NCI-H1105 (cell line): Measurements from ENCODE around the gene SPAG9.

ENCODE experiments used
- DNase-seq: peaks from one replicate; lab custom pipeline; 2025; lab: John Stamatoyannopoulos, UW

Gene SPAG9

DNA sequence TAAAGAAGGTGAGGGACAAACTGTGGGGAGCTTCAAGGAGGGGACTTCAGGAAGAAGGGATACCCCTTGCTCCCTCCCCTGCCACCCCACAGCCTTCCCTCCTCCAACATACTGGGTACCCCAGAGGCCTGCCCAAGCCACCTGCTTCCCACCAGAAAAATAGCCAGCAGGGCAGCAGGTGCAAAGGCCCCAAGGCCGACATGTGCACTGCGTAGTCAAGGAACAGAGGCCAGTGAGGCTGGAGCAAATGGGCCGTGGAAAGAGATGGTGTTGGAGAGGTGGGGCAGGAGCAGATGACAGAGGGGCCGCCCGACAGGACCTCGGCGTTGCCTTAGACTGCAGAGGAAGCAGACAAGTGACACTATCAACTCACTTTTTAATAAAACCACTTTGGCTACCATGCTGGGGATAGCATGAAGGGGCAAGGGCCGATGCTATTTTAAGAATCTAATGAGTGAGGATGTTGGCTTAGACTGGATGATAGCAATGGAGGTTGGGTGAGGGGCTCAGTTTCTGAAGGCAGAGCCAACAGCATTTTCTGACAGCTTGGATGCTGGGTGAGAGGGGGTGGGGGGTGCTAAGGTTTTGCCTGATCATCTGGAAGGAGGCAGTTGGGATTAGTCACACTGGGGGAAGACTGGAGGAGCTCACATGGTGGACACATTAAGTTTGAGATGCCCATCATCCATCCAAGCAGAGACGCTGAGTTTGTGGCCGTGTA lies 181.7 kb downstream of the SPAG9 start:
- DNase-seq = no peak

DNA sequence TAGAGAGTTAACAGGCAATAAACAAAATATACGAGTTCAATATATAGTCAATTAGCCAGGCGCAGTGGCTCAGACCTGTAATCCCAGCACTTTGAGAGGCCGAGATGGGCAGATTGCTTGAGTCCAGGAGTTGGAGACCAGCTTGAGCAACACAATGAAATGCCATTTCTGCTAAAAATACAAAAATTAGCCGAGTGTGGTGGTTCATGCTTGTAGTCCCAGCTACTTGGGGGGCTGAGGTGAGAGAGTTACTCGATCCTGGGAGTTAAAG lies 184.7 kb downstream of the SPAG9 start:
- no peak for DNase-seq

DNA sequence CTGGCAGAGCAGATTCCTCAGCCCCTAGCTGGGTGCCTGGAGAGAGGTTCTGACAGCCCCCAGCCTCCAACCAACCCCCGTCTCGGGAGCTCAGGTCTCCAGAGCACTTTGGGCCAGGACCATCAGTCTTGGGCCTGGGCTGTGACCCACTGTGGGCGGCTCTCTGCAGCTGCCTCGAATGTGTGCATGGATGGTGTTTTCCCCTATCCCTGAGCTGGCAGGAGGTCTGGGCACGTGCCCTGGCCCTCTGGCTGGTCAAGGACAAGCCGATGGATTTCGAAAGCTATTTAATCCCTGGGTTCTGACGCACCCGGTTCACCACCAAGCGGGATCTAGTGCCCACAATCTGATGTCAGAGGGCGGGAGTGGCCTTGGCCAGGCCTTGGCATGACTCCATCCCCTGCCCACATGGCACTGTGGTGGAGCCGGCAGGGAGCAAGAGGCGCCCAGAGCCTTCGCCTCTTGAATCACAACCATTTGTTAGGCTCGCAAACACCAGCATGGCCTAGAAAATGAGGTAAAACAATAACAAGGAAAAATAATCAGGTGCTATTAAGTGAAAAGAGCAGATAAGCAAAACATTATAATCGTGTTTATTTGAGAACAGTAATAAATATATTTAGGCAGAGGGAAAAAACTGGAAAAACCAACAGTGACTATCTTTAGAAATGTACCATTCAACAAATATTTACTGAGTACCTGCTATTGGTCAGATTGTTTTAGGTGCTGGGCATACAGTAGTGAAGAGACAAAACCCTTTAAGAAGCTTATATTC lies 185.3 kb downstream of the SPAG9 start:
- DNase-seq = no peak

DNA sequence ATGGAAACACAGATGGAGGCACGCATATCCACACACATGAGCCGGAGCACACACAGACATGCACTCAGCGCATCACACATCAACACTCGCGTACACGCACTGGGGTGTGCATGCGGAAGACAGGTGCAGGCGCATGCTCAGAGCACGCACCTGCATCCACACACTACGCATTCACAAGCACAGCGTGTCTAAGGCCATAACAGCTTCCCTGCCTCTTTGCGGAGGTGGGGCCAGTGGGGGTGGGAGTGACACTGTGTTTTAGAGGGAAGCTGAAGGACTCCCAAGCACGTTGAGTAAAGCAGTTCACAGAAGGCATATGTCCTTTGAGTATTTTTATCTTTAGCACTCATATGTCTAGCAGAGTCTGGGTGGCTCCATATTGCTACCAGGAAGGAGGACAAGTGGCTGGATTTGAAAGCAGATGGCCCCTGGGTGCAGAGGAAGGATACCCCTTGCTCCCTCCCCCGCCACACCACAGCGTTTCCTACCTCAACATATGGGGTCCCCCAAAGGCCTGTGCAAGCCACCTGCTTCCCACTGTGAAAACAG lies 185.9 kb downstream of the SPAG9 start:
- no peak for DNase-seq

DNA sequence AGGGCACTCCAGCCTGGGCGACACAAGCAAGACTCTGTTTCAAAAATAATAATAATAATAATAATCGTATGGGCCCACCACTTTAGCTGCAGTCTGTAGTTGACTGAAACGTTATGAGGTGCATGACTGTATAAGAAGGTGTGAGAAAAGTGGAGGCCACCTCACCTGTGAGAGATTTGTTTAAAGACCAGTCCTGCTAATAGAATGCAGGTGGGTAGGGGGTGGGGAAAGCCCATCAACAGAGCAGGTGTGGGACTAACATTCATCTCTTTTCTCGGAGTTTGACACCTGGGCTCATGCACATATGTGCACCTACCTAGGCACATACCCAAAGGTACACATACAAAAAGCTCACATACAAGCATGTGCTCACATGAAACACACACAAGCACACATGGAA lies 186.5 kb downstream of the SPAG9 start:
- no peak for DNase-seq

DNA sequence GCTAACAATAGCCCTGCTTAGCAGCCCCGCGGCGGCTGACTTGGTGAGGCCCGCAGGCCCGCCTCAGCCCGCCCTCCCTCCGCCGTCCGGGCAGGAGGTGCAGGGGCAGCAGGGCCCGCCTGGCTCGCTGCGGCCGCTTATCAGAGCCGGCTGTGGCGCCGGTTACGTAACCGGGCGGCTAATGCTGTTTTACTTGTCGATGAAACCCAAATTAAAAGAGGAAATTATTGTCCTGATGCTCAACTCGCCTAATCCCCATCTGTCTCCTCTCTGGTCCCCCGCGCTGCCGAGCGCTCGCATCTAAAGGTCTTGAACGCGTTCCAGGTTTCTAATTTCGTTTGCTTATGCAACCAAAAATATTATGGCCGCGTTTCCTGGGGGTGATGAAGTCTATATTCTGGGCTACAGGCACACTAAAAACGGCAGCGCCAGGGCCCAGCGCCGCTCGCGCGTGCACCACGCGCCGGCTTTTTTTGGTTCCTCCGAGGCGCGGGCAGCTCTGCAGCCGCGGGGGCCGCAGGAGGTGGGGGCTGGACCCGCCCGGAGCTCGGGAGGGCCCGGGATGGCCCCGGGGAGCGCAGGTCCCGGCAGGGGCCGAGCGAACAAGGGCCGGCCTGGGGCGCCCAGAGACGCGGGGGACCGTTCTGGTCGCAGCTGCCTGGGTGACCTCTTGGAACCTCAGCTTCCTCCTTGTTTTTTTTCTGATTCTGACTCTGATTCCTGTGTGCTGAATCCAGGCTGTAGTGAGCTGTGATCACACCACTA lies 189.3 kb downstream of the SPAG9 start:
- DNase-seq = peak; percentile 61

DNA sequence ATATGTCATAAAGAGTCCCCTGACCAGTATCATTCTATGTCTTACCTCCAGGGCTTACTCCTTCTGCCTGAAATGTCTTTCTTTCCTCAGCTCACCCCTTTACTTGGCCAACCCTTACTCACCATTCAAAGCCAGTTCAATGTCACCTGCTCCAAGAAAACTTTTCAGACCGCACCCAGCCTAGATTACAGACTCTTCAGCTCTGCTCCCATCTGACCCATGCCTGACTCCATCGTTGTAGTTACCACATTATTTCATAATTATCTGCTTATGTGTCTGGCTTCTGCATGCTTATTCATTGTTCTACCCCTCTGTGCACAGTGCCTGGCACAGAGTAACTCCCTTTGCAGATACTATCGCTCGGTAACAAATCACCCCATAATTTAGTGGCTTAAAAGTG lies 192.0 kb downstream of the SPAG9 start:
- no peak for DNase-seq

DNA sequence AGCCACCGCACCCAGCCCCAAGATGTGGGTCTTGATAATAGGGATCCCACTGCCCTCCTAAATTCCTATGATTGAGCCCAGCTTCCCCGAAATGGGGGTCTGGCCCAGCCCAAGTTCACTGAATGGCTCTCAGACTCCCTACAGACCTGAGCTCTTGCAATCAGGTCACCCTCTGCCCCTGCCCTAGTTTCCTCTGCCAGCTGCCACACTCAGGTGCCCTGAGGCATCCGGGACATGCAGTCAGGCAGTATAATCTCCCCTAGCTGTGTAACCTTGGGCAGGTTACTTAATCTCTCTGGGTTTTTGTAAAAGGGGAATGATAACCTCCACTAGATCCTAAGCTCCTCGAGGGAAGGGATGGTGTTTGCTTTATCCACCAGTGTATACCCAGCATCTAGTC lies 193.4 kb downstream of the SPAG9 start:
- DNase-seq = no peak

DNA sequence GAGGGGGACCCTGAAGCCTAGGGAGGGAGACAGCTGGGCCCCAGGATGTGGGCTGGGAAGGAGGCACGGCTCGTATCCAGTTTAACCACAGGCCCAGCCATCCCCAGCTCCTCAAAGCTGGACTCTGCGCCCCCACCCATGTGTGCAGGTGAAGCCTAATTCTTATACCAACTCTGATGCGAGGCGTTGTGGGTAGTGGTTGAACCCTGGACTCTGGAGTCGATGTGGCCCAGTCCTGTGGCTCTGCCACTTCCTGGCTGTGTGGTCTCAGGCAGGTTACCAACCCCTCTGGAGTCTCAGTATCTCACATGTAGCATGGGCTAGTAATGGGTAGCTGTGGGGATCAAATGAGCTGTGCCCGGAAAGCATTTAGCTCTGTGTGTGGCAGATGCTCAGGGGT lies 194.1 kb downstream of the SPAG9 start:
- DNase-seq = no peak

DNA sequence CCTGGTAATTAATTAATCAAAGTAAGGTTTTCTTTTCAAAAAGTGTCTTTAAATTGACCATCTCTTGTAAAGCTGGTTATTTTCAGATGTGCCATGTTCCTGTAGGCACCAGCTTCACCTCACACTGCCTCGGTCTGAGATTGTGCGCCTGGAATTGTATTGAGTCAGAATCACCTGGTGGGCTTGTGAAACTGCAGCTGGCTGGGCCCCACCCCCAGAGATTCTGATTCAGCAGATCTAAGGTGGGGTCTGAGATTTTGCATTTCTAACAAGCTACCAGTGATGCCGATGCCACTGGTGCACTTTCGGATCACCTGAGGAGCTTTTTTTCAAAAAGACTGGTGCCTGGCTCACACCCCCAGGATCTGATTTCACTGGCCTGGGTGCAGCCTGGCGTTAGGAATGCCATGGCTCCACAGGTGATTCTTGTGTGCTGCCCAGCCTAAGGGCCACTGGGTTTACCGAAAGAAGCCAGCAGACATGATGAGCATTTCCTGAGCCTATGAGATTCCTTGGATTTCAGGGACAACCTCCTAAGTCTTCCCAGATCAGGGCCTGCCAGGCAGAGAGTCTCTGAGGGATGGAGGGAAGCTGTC lies 195.3 kb downstream of the SPAG9 start:
- DNase-seq = no peak

DNA sequence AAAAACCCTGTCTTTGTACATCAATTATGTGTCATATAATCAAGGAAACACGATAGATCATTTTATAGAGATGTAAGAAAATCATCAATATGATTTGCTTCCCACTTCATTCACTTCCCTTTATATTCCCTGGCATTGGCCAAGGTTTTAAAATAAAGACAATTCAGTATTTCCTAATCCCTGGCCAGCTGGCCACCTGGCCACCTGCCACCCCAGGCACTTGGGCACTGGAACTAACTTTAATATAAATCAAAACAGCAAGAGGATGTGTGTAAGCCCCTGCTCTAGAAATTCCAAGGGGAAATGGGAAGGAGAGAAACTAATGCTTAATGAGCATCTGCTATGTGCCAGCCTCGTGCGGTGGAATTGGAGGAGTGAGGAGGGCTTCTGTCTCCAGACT lies 195.9 kb downstream of the SPAG9 start:
- DNase-seq = no peak

DNA sequence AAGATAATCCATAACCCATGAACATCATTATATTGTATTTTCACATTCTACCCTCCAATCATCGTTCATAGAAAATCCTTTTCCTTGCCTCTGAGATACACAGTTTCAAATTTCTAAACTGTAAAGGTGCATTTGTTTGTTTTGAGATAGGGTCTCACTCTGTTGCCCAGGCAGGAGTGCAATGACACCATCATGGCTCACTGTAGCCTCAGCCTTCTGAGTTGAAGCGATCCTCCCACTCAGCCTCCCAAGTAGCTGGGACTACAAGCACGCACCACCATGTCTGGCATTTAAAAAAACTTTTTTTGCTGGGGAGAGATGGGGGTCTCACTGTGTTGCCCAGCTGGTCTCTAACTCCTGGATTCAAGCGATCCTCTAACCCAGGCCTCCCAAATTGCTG lies 196.4 kb downstream of the SPAG9 start:
- DNase-seq = no peak

DNA sequence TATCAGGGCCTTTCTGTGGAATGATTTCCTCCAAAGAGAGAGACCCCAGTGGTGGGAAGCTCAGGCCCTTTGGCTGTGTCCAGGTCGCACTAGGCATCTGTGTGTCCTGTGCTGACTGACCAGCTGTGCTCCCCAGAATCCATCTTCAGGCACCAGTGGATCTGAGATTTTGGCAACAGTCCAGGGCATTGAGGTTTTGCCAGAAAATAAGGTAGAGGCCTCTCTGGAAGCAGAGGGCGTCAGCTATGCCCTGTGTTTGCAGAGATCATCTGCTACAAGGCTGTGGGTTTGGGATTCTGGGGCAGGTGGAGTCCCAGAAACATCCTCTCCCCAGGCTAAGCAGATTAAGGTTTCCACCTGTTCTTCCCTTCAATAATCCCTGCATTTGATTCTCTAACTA lies 197.1 kb downstream of the SPAG9 start:
- DNase-seq = peak; percentile 17

DNA sequence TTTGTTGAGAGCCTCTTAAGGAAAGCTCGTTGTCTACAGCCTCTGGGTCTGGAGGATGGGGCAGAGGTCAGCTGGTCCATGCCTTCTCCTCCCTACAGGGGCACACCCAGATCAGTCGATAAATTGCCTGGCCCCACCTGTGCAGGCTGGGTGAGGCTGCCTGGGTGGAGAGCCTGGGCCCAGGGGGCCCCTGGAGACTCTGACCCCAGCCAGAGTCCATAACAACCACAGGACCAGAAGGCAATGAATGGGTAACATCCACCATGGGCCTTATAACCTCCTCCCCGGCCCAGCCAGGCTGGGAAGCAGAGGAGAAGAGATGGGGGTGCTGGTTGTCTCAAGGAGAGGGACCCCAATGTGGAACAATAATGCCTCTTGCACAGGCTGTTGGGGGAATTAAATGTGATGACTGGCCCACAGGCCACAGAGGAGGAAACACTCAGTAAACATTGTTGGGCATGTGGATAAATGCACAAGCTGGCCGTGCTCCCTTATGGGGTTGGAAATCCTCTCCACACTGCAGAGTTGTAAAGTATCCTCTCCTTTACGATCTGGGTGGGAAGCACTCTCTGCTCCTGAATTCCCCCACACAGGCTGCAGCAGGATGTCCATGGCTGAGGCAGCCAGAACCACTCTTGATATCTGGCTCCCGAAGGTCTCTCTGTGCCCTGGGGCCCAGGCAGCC lies 197.8 kb downstream of the SPAG9 start:
- no peak for DNase-seq

DNA sequence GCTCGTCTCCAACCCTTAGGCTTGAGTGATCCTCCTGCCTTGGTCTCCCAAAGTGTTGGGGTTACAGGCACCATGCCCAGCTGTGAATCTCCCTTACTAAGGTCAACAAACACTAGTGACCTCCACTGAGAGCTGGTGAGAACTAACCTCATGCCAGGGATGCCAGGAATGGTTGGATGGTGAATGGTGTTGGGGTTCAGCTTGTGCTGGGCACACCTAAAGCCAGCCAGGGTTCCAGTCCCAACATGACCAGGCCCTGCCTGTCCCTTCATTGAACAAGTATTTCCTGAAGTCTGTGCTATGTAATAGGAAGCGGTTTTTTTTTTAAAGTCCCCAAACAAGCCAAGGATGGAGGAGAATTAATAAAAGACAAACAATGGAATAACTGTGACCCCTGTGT lies 198.6 kb downstream of the SPAG9 start:
- DNase-seq = no peak

DNA sequence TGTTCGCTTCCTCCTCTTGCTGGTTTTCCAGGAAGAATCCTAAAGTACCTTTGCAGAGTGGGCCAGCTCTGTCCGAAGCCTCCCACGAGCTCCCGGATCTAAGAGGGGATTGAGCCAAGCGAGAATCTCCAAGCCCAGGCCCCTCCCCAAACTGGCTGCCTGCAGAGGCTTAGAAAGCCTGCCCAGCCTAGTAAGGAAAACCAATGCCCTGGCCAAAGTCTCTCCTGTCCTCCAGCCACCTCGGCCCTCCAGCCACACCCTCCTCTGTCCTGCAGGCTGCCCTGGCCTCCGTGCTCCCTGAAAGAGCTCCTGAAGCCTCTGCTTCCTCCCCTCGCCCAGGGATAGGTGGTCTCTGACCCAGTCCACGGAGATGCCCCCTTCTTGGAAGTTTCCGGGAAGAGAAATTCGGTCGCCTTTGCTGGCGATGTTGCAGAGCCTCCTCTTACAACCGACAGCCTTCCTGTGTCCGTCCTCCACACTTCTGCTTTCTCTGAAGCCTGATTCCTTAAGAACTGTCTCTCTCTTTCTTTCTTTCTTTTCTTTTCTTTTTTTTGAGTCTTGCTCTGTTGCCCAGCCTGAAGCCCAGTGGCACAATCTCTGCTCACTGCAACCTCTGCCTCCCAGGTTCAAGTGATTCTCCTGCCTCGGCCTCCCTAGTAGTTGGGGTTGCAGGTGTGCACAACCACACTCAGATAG lies 199.6 kb downstream of the SPAG9 start:
- no peak for DNase-seq

DNA sequence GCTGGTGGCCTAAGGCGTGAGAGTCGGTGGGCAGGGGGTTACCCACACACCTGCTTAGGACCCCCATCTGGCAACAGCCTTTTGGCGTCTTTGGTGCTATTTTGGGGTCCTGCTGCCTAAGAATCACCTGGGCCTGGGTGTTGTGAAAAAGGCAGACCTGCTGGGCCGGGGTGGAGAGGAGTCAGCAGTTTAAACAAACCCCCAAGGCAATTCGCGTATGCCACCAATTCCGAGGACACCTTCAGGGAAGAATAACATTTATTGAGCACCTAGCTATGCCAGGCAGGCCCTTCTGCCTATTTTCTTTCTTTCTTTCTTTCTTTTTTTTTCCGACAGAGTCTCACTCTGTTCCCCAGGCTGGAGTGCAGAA lies 200.6 kb downstream of the SPAG9 start:
- DNase-seq = no peak

DNA sequence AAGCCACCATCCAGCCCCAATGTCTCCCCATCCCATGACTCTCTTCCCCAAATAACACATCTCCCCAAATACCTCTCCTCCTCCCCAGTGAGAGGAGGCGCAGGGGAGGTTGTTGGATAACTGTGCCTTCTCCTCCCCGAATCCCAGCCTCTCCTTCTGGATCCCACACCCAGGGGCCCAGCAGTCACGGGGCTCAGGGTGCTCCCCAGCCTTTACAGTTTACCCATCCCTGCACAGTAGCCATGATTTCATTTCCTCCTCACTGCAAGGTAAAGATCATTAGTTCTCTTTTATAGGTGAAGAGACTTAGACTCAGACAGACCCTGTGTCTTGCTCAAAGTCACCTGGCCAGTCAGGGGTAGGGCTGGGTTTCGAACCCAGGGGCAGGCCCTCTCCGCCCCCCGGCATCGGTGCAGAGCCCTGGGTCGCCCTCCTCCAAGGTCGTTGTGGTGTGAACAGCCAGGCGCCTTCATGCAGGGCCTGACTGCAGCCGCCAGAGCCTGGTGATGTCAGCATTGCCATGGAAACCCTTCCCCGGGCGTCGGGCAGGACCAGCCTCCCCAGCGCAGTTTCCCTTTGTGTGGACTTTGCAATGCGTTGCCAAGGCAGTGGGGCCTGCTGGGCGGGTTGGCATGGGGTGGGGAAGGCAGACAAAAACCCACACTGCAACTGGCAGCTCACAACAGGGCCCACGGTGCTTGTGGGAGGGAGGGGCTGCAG lies 201.2 kb downstream of the SPAG9 start:
- peak; percentile 92 for DNase-seq

DNA sequence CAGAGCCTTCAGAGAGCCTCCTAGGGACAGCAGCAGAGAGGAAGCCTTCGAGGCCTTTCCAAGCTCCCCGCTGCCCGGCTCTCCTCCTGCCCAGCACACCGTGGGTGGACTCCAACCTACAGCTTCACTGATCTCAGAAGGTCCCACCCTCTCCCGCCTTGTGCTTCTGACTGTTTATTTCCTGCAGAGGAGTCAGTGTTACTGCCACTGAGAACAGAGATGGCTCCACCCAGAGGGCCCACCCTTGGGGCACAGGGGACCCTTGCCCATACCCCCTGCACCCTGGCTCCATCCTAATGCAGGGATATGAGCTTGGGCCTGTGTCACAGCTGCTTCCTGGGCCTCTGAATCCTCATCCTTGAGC lies 201.8 kb downstream of the SPAG9 start:
- no peak for DNase-seq

DNA sequence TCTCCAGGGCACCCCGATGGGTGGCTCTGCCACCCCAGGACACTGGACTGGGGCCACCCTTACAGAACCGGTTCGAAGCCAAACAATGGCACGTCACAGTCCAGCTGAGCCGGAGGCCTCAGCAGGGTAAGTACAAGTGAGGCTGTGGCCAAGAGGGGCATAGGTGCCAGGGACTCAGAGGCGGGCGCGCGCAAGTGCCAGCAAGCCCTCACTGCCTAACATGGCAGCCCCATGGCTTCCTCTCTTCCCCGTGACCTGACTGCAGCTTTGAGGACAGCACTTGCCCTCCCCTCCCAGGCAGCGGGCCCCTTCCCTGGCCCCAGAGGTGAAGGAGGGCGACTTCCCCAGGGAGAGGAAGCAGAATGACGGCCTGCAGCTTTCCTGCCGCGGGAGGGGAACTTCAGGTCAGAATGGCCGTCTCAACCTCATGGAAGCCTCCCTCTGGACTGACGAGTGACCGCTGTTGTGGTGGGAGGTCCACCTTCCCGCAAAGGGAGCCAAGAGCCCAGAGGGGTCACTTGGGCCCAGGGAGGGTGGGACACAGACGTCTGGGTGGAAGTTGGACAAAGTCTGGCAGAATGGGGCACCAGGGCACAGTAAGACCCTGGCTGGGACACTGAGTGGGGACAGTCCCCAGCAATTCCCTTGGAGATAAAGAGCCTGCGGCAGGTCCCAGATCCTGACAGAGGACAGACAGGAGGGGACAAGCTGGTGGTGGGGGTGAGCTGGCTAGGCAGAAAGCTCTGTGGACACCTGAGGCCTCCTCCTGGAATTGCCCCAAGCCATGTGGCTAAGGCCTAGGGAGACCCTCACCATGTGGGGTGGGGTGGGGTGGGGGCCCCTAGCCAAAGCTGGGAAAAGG lies 202.4 kb downstream of the SPAG9 start:
- DNase-seq = no peak
